K562 (cell line): Measurements from ENCODE around the gene SHMT1. TPM values are rescaled to one million over a fixed set of nuclear protein-coding genes. Genes with fewer than 3 reads are reported as not detected.

Experiments
- ATAC-seq: fragments of 200-7000 bp; cut with Tn5 transposase; 3 replicates; pipeline ENCODE4 v1.9.1; 2020; ENCODE audit warnings: moderate library complexity
- BruUV-seq: library from RNA; stranded (reverse); fragments of 400-500 nt; replicated peaks from 2 replicates; lab custom pipeline; 2021; lab: Mats Ljungman, UMichigan
- CTCF ChIA-PET: fragments of 300-600 bp; formaldehyde crosslinking; extraction: SDS; loops from one replicate; lab custom pipeline; 2021; ENCODE audit warnings: low intra/inter-chr PET ratio; lab: Yijun Ruan, JAX
- POLR2A ChIA-PET: fragments of 300-600, 350-650 bp; sonication (Branson Sonifier 250); formaldehyde crosslinking; extraction: SDS; loops from one replicate; lab custom pipeline; 2021; ENCODE audit warnings: antibody characterized with exemption, inconsistent platforms; lab: Yijun Ruan, JAX
- DNase-seq, 4 experiments: peaks; one replicate each; pipeline versions ENCODE4 v3.0.0 to v3.0.0-alpha.2; 2011 to 2018; ENCODE audit warnings: low spot score in 3 of 4, mixed read lengths in 3 of 4; ENCODE audit errors: extremely low read depth in 1 of 4
- FAIRE-seq: peaks from 2 replicates; lab custom pipeline; 2011; peaks lifted over from hg19 to GRCh38; lab: Jason Lieb, UNC
- H2AFZ ChIP-seq: 2 replicates; pipeline ENCODE4 v1.6.0; 2011; ENCODE audit warnings: low read depth, low read length, control low read depth, inconsistent platforms
- H3K27ac ChIP-seq: fragments of 200-600 bp; 3 replicates; pipeline ENCODE4 v1.8.0; 2011; ENCODE audit warnings: low read depth, mild to moderate bottlenecking, control low read depth, inconsistent platforms, low read length, moderate library complexity, mixed read lengths; ENCODE audit errors: extremely low read depth
- H3K27me3 ChIP-seq, 2 experiments: fragments of 300-600 bp in 1 of 2; 2 replicates in 1 of 2; 3 replicates in 1 of 2; pipeline versions ENCODE4 v1.6.0 to v1.8.0; 2011; ENCODE audit warnings: inconsistent platforms in 2 of 2, low read length in 2 of 2, mild to moderate bottlenecking in 1 of 2, mixed read lengths in 1 of 2, moderate library complexity in 1 of 2; ENCODE audit not compliant: control insufficient read depth in 2 of 2, insufficient read depth in 2 of 2
- H3K36me3 ChIP-seq: fragments of 300-600 bp; 3 replicates; pipeline ENCODE4 v1.8.0; 2011; ENCODE audit warnings: mild to moderate bottlenecking, low read length, inconsistent platforms; ENCODE audit not compliant: control insufficient read depth, insufficient read depth
- H3K4me1 ChIP-seq, 2 experiments: fragments of 200-600 bp in 1 of 2; replicated peaks in 1 of 2; 2 replicates in 1 of 2; 3 replicates in 1 of 2; pipeline versions ENCODE4 v1.5.1 to v1.8.0; 2011; ENCODE audit warnings: inconsistent platforms in 2 of 2, low read length in 2 of 2, mild to moderate bottlenecking in 1 of 2, mixed read lengths in 1 of 2, moderate library complexity in 1 of 2; ENCODE audit not compliant: control insufficient read depth in 2 of 2, insufficient read depth in 2 of 2
- H3K4me2 ChIP-seq: 2 replicates; pipeline ENCODE4 v1.6.1; 2011; ENCODE audit warnings: low read length, control low read depth, inconsistent platforms, mixed read lengths; ENCODE audit not compliant: insufficient read depth
- H3K4me3 ChIP-seq: fragments of 200-600 bp; sonication (generic), shearing (Covaris generic); 2 replicates; pipeline ENCODE4 v1.5.1; 2016; ENCODE audit warnings: control low read depth, inconsistent platforms
- H3K79me2 ChIP-seq: fragments of 200-600 bp; 3 replicates; pipeline ENCODE4 v1.8.0; 2011; ENCODE audit warnings: low read length, inconsistent platforms; ENCODE audit not compliant: control insufficient read depth, insufficient read depth
- H3K9ac ChIP-seq, 2 experiments: 2 replicates each; pipeline versions ENCODE4 v1.6.0 to v1.6.1; 2011; ENCODE audit warnings: low read depth in 2 of 2, low read length in 2 of 2, control low read depth in 1 of 2, inconsistent platforms in 1 of 2, mild to moderate bottlenecking in 1 of 2, mixed read lengths in 1 of 2; ENCODE audit not compliant: insufficient read depth in 1 of 2
- H3K9me1 ChIP-seq: one replicate; pipeline ENCODE4 v1.6.0; 2011; ENCODE audit warnings: inconsistent platforms, mild to moderate bottlenecking, low read length, moderate library complexity; ENCODE audit not compliant: control insufficient read depth, insufficient read depth
- H3K9me3 ChIP-seq: replicated peaks from 2 replicates; pipeline ENCODE4 v1.5.1; 2011; ENCODE audit warnings: low read depth, low read length, inconsistent platforms; ENCODE audit not compliant: control insufficient read depth, insufficient read depth
- H4K20me1 ChIP-seq: replicated peaks from 2 replicates; pipeline ENCODE4 v1.6.1; 2011; ENCODE audit warnings: low read length, inconsistent platforms, mixed read lengths; ENCODE audit not compliant: control insufficient read depth, insufficient read depth
- ASH1L ChIP-seq: fragments of 450-650 bp; IDR thresholded peaks from 2 replicates; pipeline ENCODE4 v1.6.1; 2018; ENCODE audit warnings: borderline replicate concordance, mild to moderate bottlenecking, low read depth; ENCODE audit not compliant: partially characterized antibody
- HMG20A ChIP-seq: fragments of 450-650 bp; formaldehyde crosslinking; conservative IDR thresholded peaks from 2 replicates; pipeline ENCODE4 v1.4.0; 2020; ENCODE audit warnings: mild to moderate bottlenecking, mixed read lengths
- MEIS2 ChIP-seq: fragments of 450-650 bp; IDR thresholded peaks from 2 replicates; pipeline ENCODE4 v1.6.1; 2014; ENCODE audit warnings: mild to moderate bottlenecking; ENCODE audit not compliant: partially characterized antibody
- POLR2G ChIP-seq: fragments of 200-400 bp; formaldehyde crosslinking; IDR thresholded peaks from 2 replicates; pipeline ENCODE4 v1.6.1; 2017; ENCODE audit warnings: low read depth, mild to moderate bottlenecking, antibody characterized with exemption, low read length, moderate library complexity
- RBFOX2 ChIP-seq: fragments of 200-400 bp; formaldehyde crosslinking; IDR thresholded peaks from 2 replicates; pipeline ENCODE4 v1.6.1; 2017; ENCODE audit warnings: low read depth, mild to moderate bottlenecking, low read length, moderate library complexity
- RCOR1 ChIP-seq, 2 experiments: IDR thresholded peaks; 2 replicates each; pipeline ENCODE4 v1.6.1; 2012; ENCODE audit warnings: low read depth in 2 of 2, low read length in 2 of 2, borderline replicate concordance in 1 of 2, improper control_type of control experiment in 1 of 2
- WGBS: fragments of 100-300 bp; shearing (Covaris generic); methylation state at CpG from one replicate; pipeline ENCODE4 v1.1.6; 2016; ENCODE audit warnings: low coverage, mixed read lengths; ENCODE audit not compliant: insufficient coverage; ENCODE audit errors: missing lambda C conversion rate; 5-methylcytosine and 5-hydroxymethylcytosine counted together
- in situ Hi-C: fragments of 300-500 bp; cut with MboI; formaldehyde crosslinking; loops from 4 replicates; pipeline ENCODE4 v1.15.0; 2018; ENCODE audit warnings: inconsistent platforms, mixed read lengths
- intact Hi-C: fragments of 100-400 bp; cut with micrococcal nuclease; formaldehyde crosslinking; loops from 2 replicates; pipeline ENCODE4 v1.14.2; 2022
- polyA plus RNA-seq, 8 experiments: library from polyadenylated mRNA; depleted of rRNA in 4 of 8; stranded (reverse) in 5 of 8; unstranded in 3 of 8; fragments of >200 nt; fragmentation: Nextera tagmentation in 2 of 8; fragmentation: Illumina TruSeq in 1 of 8; extraction: Ambion mirVana in 2 of 8; extraction: Trizol in 1 of 8; gene quantifications; 2 replicates each; pipeline versions ENCODE4 v1.2.1 to v1.2.3, GENCODE V29; 2011 to 2014; ENCODE audit warnings: inconsistent platforms in 1 of 8, missing spikeins in 1 of 8
- total RNA-seq, 7 experiments: library from RNA; depleted of rRNA in 6 of 7; stranded (reverse); fragments of >200 nt in 6 of 7; fragmentation: Illumina TruSeq in 2 of 7; extraction: Trizol in 2 of 7; gene quantifications; 2 replicates each; pipeline versions ENCODE4 v1.2.1 to v1.2.3, GENCODE V29; 2011 to 2021; ENCODE audit warnings: low replicate concordance in 1 of 7
- TF ChIP-seq, protein P1 (sequence below), 3 experiments: fragments of 200-800 bp in 1 of 3; sonication (Bioruptor generic) in 1 of 3; sonication (generic) in 1 of 3; formaldehyde crosslinking in 1 of 3; IDR thresholded peaks; 2 replicates each; pipeline versions ENCODE4 v1.6.1 to v1.8.0; 2016 to 2022; ENCODE audit warnings: mild to moderate bottlenecking in 2 of 3, missing compliant biosample characterization in 2 of 3, missing genetic modification characterization in 2 of 3, missing genetic modification reagents in 1 of 3

Gene SHMT1
- total and polyA plus RNA-seq, 9 of the 15 experiments (the other 6 are each of a cell fraction or from before 2014, with no cell fraction given) = 3.3 to 31.2 (median 23.3) TPM

DNA sequence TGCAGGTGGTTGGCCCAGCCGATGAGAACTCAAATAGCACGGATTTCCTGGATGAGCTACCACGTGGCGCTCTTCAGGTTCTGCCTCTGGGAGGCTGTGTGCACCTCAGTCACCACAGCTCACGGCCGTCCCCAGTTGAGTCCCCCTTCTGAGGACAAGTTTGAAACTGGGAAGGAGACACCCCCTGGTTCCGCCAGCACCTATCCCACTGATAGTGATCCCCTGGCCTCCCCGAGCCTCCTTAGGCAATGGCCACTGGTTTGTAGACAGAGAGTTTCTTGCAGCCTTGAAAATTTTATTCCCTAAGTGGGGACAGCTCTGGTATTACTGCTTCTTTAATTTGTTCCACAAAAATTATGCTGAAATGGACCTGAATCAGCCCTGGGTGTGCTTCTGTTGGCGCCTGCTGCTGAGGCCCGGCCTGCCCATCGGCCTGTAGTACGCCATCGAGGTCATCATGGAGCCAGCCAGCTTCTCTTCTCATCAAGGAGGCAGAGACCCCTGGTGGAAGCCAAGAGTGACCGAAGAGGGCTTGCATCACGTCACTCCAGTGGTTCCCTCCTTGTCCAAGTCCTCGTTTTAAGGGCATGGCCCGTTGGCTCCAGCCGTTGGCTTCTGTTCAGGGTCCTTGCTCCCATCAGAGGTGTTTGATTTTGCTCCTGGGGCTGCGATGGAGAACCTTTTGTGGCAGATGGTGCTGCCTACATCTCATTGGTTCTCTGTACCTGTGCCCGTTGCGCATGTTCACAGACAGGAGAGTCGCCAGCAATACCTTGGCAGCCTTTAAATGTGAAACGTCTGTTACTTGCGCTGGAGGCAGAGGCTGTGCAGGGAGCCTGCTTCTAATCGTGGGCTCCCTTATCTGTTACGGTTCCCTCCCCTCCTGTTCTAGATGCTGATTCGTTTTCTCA lies 39.0 kb downstream of the SHMT1 start (continued):
- TF ChIP-seq RCOR1 (IDR thresholded peaks at IDR 0.05; ENCODE audit: borderline replicate concordance in 1 of 2, low read depth in 2 of 2, low read length in 2 of 2) (no peak), MEIS2 (no peak)
- TF ChIP-seq, protein P1, sequence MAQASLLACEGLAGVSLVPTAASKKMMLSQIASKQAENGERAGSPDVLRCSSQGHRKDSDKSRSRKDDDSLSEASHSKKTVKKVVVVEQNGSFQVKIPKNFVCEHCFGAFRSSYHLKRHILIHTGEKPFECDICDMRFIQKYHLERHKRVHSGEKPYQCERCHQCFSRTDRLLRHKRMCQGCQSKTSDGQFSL (CRISPR knock-in tag; IDR thresholded peaks at IDR 0.05) = no peak
- TF ChIP-seq, protein P1 (tag; IDR thresholded peaks at IDR 0.05) = no peak

DNA sequence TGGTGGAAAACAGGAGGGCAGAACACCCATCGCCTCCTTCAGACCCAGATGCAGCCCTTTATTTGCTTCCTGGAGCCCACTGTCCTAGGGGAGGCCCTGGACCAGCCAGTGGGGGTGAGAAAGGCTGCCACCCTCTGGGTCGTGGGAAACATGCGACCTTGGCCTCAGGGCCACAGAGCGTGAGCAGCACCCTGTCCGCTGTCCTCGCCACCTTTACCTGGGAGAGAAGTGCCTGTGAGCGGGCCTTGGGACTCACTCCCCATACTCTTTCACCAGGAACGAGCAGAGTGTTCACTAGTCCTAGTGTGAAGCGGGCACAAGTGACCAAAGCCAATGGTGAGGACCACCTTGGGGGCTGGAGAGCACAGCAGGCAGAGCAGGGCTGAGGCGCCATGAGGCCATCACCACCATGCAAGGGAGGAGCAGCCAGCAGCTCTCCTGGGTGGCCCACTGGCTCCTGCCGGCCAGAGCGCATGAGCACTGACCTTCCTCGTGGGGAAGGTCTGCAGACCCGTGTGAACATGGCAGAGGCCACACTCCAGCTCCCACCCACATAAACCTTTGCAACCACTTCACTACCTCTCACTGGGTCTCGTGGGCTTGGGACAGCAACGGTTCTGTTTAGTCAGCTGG lies 39.7 kb downstream of the SHMT1 start:
- Histone ChIP-seq H3K36me3 (peaks cover 42% of the 10 kb centered on the region; the same call in 2 of the 3 replicates), H3K4me2 (no peak overlapping the region), H3K4me1 (peaks cover 2 to 17% of the 10 kb centered on the region in 2 experiments; a peak in 3 of 5 replicates), H3K4me3 (no peak overlapping the region), H2AFZ (no peak overlapping the region), H3K9me3 (no peaks in the 10 kb centered on the region), H4K20me1 (peaks cover 6% of the 10 kb centered on the region), H3K9me1 (no peaks in the 10 kb centered on the region), H3K79me2 (peaks cover 7% of the 10 kb centered on the region; the same call in 1 of the 3 replicates), H3K27ac (no peak overlapping the region), H3K9ac (peak overlapping the region in 1 of 2 experiments; percentile 68; a peak in 1 of 4 replicates), H3K27me3 (no peaks in the 10 kb centered on the region)
- BruUV-seq = no TSS peak
- DNase-seq (no peak), ATAC-seq (no peak), FAIRE-seq (no peak)
- ChIA-PET CTCF (no interaction called here), POLR2A (interaction anchor here (0.8 kb wide), 1 partner anchor 9 kb away, joined by 3 read pairs; the partner anchor contains the start of gene TOP3A)
- WGBS = 86% methylated on average over 10 of the region's 16 CpGs
- in situ Hi-C loops (no loop called here), intact Hi-C loops (loop anchor here (10.0 kb wide), 1 partner anchor 179 kb away; no protein-coding TSS in a partner anchor)
- 0 out of 2 replicates have a peak, but pooled peaks have one; percentile 42 for TF ChIP-seq RBFOX2
- TF ChIP-seq HMG20A (CRISPR knock-in tag) = no peak
- TF ChIP-seq POLR2G = peak; percentile 40
- TF ChIP-seq ASH1L = no peak
